Fibroblast of lung (primary cell): ENCODE data around the gene HGFAC.

Experiments used
- CTCF ChIP-seq, 2 donors: IDR thresholded peaks in 1 of 2; conservative IDR thresholded peaks in 1 of 2; 1 replicate in 1 of 2; 2 replicates in 1 of 2; pipeline ENCODE4 v1.5.1; 2011 to 2012; ENCODE audit warnings: low read length in 2 of 2, control low read depth in 1 of 2, inconsistent platforms in 1 of 2, low read depth in 1 of 2, mild to moderate bottlenecking in 1 of 2
- EZH2 ChIP-seq: IDR thresholded peaks from 2 replicates; pipeline ENCODE4 v1.5.1; 2012; ENCODE audit warnings: low read length, control low read depth, mild to moderate bottlenecking; ENCODE audit errors: missing control alignments

DNA sequence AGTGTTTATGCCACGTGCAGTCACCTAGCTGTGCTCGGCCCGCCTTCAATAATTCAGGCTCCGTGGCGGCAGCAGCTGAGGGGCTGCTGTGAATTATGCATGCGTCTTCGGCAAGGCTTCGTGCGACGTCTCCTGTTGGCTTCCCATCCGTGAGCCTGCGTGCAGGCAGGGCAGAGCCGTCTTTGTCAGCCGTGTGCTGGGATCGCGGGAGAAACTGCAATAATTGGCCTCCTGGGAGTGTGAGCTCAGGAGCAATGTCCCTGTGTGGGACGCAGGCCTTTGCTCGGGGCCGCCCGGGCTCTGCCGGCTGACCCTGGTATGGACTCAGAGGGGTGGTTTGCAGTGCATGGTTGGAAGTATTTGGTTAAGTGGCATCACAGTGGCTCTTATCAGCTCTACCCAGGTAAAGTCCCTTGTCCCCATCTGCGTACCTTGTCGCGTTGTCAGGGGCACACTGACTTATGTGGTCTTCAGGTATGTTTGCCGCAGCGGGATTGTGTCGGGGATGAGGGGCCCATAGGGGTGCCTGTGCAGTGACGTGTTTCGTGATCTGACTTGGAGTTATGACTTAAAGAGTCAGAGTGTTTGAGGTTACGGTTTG lies 34.5 kb upstream of the HGFAC start:
- TF ChIP-seq EZH2, result no peak
- TF ChIP-seq CTCF (conservative IDR thresholded peaks at IDR 0.05 in 1 of 2, IDR thresholded peaks at IDR 0.05 in 1 of 2; ENCODE audit: low read depth in 1 of 2, low read length in 2 of 2), result no peak
